Measurements from ENCODE around the gene MTHFS.

Gene MTHFS

GRCh38 chr15:79837846-79838245, 59.0 kb downstream of the MTHFS start:
- Mint-ChIP-seq H3K36me3 (ENCODE audit: low read depth) (no peaks in the 10 kb centered on the region), H3K4me3 (no peak overlapping the region)
- intact Hi-C loops (cut with micrococcal nuclease) = no loop called here

GRCh38 chr15:79834495-79834894, 62.3 kb downstream of the MTHFS start:
- Mint-ChIP-seq H3K4me1 (ENCODE audit: low read depth) (peaks cover 8% of the 10 kb centered on the region), H3K9me3 (no peaks in the 10 kb centered on the region), H3K36me3 (ENCODE audit: low read depth) (no peaks in the 10 kb centered on the region), H3K27ac (no peak overlapping the region), H3K27me3 (no peaks in the 10 kb centered on the region), H3K4me3 (no peak overlapping the region)
- intact Hi-C loops (cut with micrococcal nuclease) = no loop called here

More at GRCh38 chr15:79837846-79838245, 59.0 kb downstream of the MTHFS start:
- Mint-ChIP-seq H3K4me1 (ENCODE audit: low read depth) (peaks cover 8% of the 10 kb centered on the region), H3K27me3 (no peaks in the 10 kb centered on the region), H3K9me3 (no peaks in the 10 kb centered on the region), H3K27ac (no peak overlapping the region)

GRCh38 chr15:79832367-79833120, 64.3 kb downstream of the MTHFS start:
- Mint-ChIP-seq H3K9me3 (no peaks in the 10 kb centered on the region), H3K27ac (no peak overlapping the region), H3K27me3 (no peaks in the 10 kb centered on the region), H3K36me3 (ENCODE audit: low read depth) (no peaks in the 10 kb centered on the region), H3K4me3 (no peak overlapping the region), H3K4me1 (ENCODE audit: low read depth) (peaks cover 8% of the 10 kb centered on the region)
- intact Hi-C loops (cut with micrococcal nuclease) = no loop called here

GRCh38 chr15:79831604-79832003, 65.2 kb downstream of the MTHFS start:
- H3K36me3 Mint-ChIP-seq (ENCODE audit: low read depth) = no peaks in the 10 kb centered on the region
- no peak overlapping the region for H3K27ac Mint-ChIP-seq
- H3K27me3 Mint-ChIP-seq = no peaks in the 10 kb centered on the region
- peaks cover 8% of the 10 kb centered on the region for H3K4me1 Mint-ChIP-seq (ENCODE audit: low read depth)
- no peak overlapping the region for H3K4me3 Mint-ChIP-seq
- no peaks in the 10 kb centered on the region for H3K9me3 Mint-ChIP-seq
- intact Hi-C loops (cut with micrococcal nuclease) = no loop called here

- H3K36me3 Mint-ChIP-seq (ENCODE audit: low read depth) = no peaks in the 10 kb centered on the region
- no peak overlapping the region for H3K4me3 Mint-ChIP-seq
- no peak overlapping the region for H3K27ac Mint-ChIP-seq
- intact Hi-C loops (cut with micrococcal nuclease) = no loop called here
- H3K27me3 Mint-ChIP-seq = no peaks in the 10 kb centered on the region
- no peaks in the 10 kb centered on the region for H3K9me3 Mint-ChIP-seq
- peaks cover 8% of the 10 kb centered on the region for H3K4me1 Mint-ChIP-seq (ENCODE audit: low read depth)
These were observed 66.9 kb downstream of the MTHFS start for GRCh38 chr15:79829950-79830349.

GRCh38 chr15:79828447-79828846, 68.4 kb downstream of the MTHFS start:
- Mint-ChIP-seq H3K9me3 (no peaks in the 10 kb centered on the region), H3K4me1 (ENCODE audit: low read depth) (no peaks in the 10 kb centered on the region), H3K36me3 (ENCODE audit: low read depth) (no peaks in the 10 kb centered on the region), H3K27me3 (no peaks in the 10 kb centered on the region), H3K27ac (no peak overlapping the region), H3K4me3 (no peak overlapping the region)
- intact Hi-C loops (cut with micrococcal nuclease) = no loop called here

- Mint-ChIP-seq H3K9me3 (no peaks in the 10 kb centered on the region), H3K36me3 (ENCODE audit: low read depth) (no peaks in the 10 kb centered on the region), H3K4me1 (ENCODE audit: low read depth) (no peaks in the 10 kb centered on the region), H3K27me3 (no peaks in the 10 kb centered on the region), H3K4me3 (no peak overlapping the region), H3K27ac (no peak overlapping the region)
- intact Hi-C loops (cut with micrococcal nuclease) = no loop called here
These were observed 70.0 kb downstream of the MTHFS start for GRCh38 chr15:79826800-79827199.

GRCh38 chr15:79824136-79824701, 72.6 kb downstream of the MTHFS start:
- no peak overlapping the region for H3K27ac Mint-ChIP-seq
- no peaks in the 10 kb centered on the region for H3K27me3 Mint-ChIP-seq
- H3K36me3 Mint-ChIP-seq (ENCODE audit: low read depth) = no peaks in the 10 kb centered on the region
- H3K9me3 Mint-ChIP-seq = peaks cover 7% of the 10 kb centered on the region
- no peaks in the 10 kb centered on the region for H3K4me1 Mint-ChIP-seq (ENCODE audit: low read depth)
- H3K4me3 Mint-ChIP-seq = no peak overlapping the region
- intact Hi-C loops (cut with micrococcal nuclease) = no loop called here

- H3K9me3 Mint-ChIP-seq = peaks cover 7% of the 10 kb centered on the region
- H3K4me1 Mint-ChIP-seq (ENCODE audit: low read depth) = peaks cover 8% of the 10 kb centered on the region
- H3K27me3 Mint-ChIP-seq = no peaks in the 10 kb centered on the region
- H3K36me3 Mint-ChIP-seq (ENCODE audit: low read depth) = no peaks in the 10 kb centered on the region
- no peak overlapping the region for H3K27ac Mint-ChIP-seq
- intact Hi-C loops (cut with micrococcal nuclease) = no loop called here
- H3K4me3 Mint-ChIP-seq = no peak overlapping the region
These were observed 76.0 kb downstream of the MTHFS start for GRCh38 chr15:79820820-79821219.

- no peak overlapping the region for H3K4me3 Mint-ChIP-seq
- H3K36me3 Mint-ChIP-seq (ENCODE audit: low read depth) = no peaks in the 10 kb centered on the region
- no peaks in the 10 kb centered on the region for H3K27me3 Mint-ChIP-seq
- H3K27ac Mint-ChIP-seq = no peak overlapping the region
- intact Hi-C loops (cut with micrococcal nuclease) = no loop called here
- peaks cover 7% of the 10 kb centered on the region for H3K9me3 Mint-ChIP-seq
- H3K4me1 Mint-ChIP-seq (ENCODE audit: low read depth) = peaks cover 8% of the 10 kb centered on the region
These were observed 76.6 kb downstream of the MTHFS start for GRCh38 chr15:79820176-79820575.

GRCh38 chr15:79816571-79816970, 80.2 kb downstream of the MTHFS start:
- Mint-ChIP-seq H3K4me1 (ENCODE audit: low read depth) (peaks cover 16% of the 10 kb centered on the region), H3K27me3 (no peaks in the 10 kb centered on the region), H3K27ac (no peak overlapping the region), H3K4me3 (no peak overlapping the region), H3K9me3 (peaks cover 7% of the 10 kb centered on the region), H3K36me3 (ENCODE audit: low read depth) (no peaks in the 10 kb centered on the region)
- intact Hi-C loops (cut with micrococcal nuclease) = no loop called here

- Mint-ChIP-seq H3K9me3 (peaks cover 7% of the 10 kb centered on the region), H3K27ac (no peak overlapping the region), H3K36me3 (ENCODE audit: low read depth) (no peaks in the 10 kb centered on the region), H3K4me3 (no peak overlapping the region), H3K4me1 (ENCODE audit: low read depth) (peaks cover 16% of the 10 kb centered on the region), H3K27me3 (no peaks in the 10 kb centered on the region)
- intact Hi-C loops (cut with micrococcal nuclease) = no loop called here
These were observed 81.3 kb downstream of the MTHFS start for GRCh38 chr15:79815468-79815867.

- Mint-ChIP-seq H3K4me3 (no peak overlapping the region), H3K27ac (no peak overlapping the region)
- intact Hi-C loops (cut with micrococcal nuclease) = no loop called here
These were observed 84.3 kb downstream of the MTHFS start for GRCh38 chr15:79812541-79812940.

GRCh38 chr15:79811406-79812405, 85.1 kb downstream of the MTHFS start:
- Mint-ChIP-seq H3K27me3 (no peaks in the 10 kb centered on the region), H3K4me3 (no peak overlapping the region), H3K9me3 (no peaks in the 10 kb centered on the region), H3K27ac (no peak overlapping the region), H3K4me1 (ENCODE audit: low read depth) (peaks cover 22% of the 10 kb centered on the region), H3K36me3 (ENCODE audit: low read depth) (no peaks in the 10 kb centered on the region)
- intact Hi-C loops (cut with micrococcal nuclease) = no loop called here

More at GRCh38 chr15:79812541-79812940, 84.3 kb downstream of the MTHFS start:
- Mint-ChIP-seq H3K36me3 (ENCODE audit: low read depth) (no peaks in the 10 kb centered on the region), H3K4me1 (ENCODE audit: low read depth) (peaks cover 23% of the 10 kb centered on the region), H3K27me3 (no peaks in the 10 kb centered on the region), H3K9me3 (no peaks in the 10 kb centered on the region)
